ENCODE data around the gene DLG5. TPM values are rescaled to one million over a fixed set of nuclear protein-coding genes. Genes with fewer than 3 reads are reported as not detected.

DLG5 gene
- total and polyA plus RNA-seq, 10 of the 15 experiments (the other 5 are each of a cell fraction or from before 2014, with no cell fraction given) = 0.18 to 6.6 (median 2.7) TPM

DNA sequence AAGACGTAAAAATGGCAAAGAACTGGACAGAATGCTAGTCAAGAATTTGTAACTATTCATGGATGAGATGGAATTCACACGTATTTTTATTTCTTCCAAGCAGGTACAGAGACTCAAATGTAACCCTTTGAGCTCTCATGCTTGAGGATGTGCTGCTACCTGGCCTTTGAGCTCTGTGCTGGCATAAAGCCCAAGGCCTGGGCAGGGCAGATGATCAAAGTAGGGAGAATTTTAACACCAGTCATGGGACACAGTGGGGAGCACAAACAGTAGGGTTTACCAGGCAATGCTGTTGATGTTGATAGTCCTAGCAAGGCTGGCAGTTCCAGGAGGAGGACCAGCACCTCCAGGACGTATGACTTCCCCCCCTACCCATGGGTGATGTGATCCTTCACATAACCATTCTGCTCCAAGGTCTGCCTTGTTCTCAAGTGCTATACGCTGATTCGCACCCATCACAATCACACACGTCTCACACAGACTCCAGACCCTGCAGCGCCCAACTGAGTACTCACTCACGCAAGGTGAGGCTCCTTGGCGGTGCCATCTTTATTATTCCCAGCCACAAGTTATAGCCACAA is 48.6 kb upstream of the DLG5 start:
- WGBS (ENCODE audit: insufficient coverage, insufficient replicate concordance, low lambda C conversion rate, missing lambda C conversion rate) = 82% methylated on average over 9 of the region's 9 CpGs
- 0 out of 2 replicates have a peak, but pooled peaks cover 5% of the 10 kb centered on the region for H3K4me1 ChIP-seq (ENCODE audit: control insufficient read depth, insufficient read depth, low read length)
- ChIA-PET SMC1A (ENCODE audit: uncharacterized antibody, unreplicated experiment) (interaction anchor here (0.8 kb wide), 1 partner anchor 29 kb away, joined by 3 read pairs; no protein-coding TSS in a partner anchor), CTCF (interaction anchor here (0.7 to 2.7 kb wide), 3 partner anchors 18 to 128 kb away, joined by 3 to 12 read pairs (median 4); no protein-coding TSS in a partner anchor), POLR2A (no interaction called here), RAD21 (ENCODE audit: unreplicated experiment) (no interaction called here)
- no peak for FAIRE-seq
- no peak for DNase-seq (ENCODE audit: low read depth, low spot score)
- no peaks in the 10 kb centered on the region for H3K79me2 ChIP-seq (ENCODE audit: control insufficient read depth, insufficient read depth, low read length)
- no peak for ATAC-seq
- in situ Hi-C loops (cut with MboI) (no loop called here), intact Hi-C loops (cut with micrococcal nuclease; ENCODE audit: unreplicated experiment) (no loop called here)
- no peak overlapping the region for H3K4me2 ChIP-seq (ENCODE audit: control insufficient read depth, insufficient read depth)
- TSS peak; percentile 42 for BruUV-seq (replicated peaks)
- no peak overlapping the region for H2AFZ ChIP-seq (ENCODE audit: control insufficient read depth, low read depth, low read length)
- no peak for TF ChIP-seq POU2F2 (IDR thresholded peaks at IDR 0.05; ENCODE audit: borderline replicate concordance, low read depth, low read length)
- TF ChIP-seq ETV6 (conservative IDR thresholded peaks at IDR 0.05 in 1 of 2, IDR thresholded peaks at IDR 0.05 in 1 of 2; ENCODE audit: borderline replicate concordance in 1 of 2, low read depth in 1 of 2) = no peak
- no peak for TF ChIP-seq IKZF2 (IDR thresholded peaks at IDR 0.05)
- TF ChIP-seq YY1 (IDR thresholded peaks at IDR 0.05; ENCODE audit: low read depth, low read length) = no peak
- no peak for TF ChIP-seq FOXK2 (IDR thresholded peaks at IDR 0.05)
- TF ChIP-seq GABPA (IDR thresholded peaks at IDR 0.05; ENCODE audit: low read depth) = no peak
- TF ChIP-seq, protein P1, sequence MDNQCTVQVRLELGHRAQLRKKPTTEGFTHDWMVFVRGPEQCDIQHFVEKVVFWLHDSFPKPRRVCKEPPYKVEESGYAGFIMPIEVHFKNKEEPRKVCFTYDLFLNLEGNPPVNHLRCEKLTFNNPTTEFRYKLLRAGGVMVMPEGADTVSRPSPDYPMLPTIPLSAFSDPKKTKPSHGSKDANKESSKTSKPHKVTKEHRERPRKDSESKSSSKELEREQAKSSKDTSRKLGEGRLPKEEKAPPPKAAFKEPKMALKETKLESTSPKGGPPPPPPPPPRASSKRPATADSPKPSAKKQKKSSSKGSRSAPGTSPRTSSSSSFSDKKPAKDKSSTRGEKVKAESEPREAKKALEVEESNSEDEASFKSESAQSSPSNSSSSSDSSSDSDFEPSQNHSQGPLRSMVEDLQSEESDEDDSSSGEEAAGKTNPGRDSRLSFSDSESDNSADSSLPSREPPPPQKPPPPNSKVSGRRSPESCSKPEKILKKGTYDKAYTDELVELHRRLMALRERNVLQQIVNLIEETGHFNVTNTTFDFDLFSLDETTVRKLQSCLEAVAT (IDR thresholded peaks at IDR 0.05) = no peak
- TF ChIP-seq, protein P2, sequence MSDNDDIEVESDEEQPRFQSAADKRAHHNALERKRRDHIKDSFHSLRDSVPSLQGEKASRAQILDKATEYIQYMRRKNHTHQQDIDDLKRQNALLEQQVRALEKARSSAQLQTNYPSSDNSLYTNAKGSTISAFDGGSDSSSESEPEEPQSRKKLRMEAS (IDR thresholded peaks at IDR 0.05; ENCODE audit: low read depth, low read length) = no peak
- TF ChIP-seq, protein P3, sequence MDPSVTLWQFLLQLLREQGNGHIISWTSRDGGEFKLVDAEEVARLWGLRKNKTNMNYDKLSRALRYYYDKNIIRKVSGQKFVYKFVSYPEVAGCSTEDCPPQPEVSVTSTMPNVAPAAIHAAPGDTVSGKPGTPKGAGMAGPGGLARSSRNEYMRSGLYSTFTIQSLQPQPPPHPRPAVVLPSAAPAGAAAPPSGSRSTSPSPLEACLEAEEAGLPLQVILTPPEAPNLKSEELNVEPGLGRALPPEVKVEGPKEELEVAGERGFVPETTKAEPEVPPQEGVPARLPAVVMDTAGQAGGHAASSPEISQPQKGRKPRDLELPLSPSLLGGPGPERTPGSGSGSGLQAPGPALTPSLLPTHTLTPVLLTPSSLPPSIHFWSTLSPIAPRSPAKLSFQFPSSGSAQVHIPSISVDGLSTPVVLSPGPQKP (IDR thresholded peaks at IDR 0.05; ENCODE audit: low read depth, low read length) = no peak
- TF ChIP-seq BMI1 (IDR thresholded peaks at IDR 0.05; ENCODE audit: borderline replicate concordance) = no peak
- no peak for TF ChIP-seq MEF2A (IDR thresholded peaks at IDR 0.05; ENCODE audit: insufficient read depth, low read depth, low read length)
- no peak for TF ChIP-seq ZSCAN29 (IDR thresholded peaks at IDR 0.05)
- H3K36me3 ChIP-seq (ENCODE audit: control insufficient read depth in 2 of 2, insufficient read depth in 2 of 2, low read length in 1 of 2) = peaks cover 17% of the 10 kb centered on the region in 2 experiments; a peak in 3 of 4 replicates
- H3K27ac ChIP-seq (ENCODE audit: control insufficient read depth, insufficient read depth) = no peak overlapping the region
- H3K9ac ChIP-seq (ENCODE audit: control insufficient read depth, insufficient read depth, low read length) = no peak overlapping the region
- no peaks in the 10 kb centered on the region for H3K9me3 ChIP-seq (replicated peaks; ENCODE audit: control insufficient read depth, insufficient read depth, low read length)
- H3K27me3 ChIP-seq (replicated peaks in 1 of 2; ENCODE audit: control insufficient read depth in 2 of 2, insufficient read depth in 2 of 2, low read length in 1 of 2) = no peaks in the 10 kb centered on the region
- no peak overlapping the region for H3K4me3 ChIP-seq
- H4K20me1 ChIP-seq (ENCODE audit: control insufficient read depth, insufficient read depth) = no peaks in the 10 kb centered on the region
